Tibial artery (tissue), 4 donors: ENCODE data around the gene PLK4.

ENCODE experiments used
- DNase-seq, 2 donors: peaks; one replicate each; pipeline ENCODE4 v3.0.0-alpha.2; 2019
- H3K27ac ChIP-seq, 2 donors: fragments of 200-600 bp; sonication (generic) in 1 of 2; 1 replicate in 1 of 2; 2 replicates in 1 of 2; pipeline ENCODE4 v1.5.1; 2018 to 2019; ENCODE audit warnings: mild to moderate bottlenecking in 1 of 2
- H3K27me3 ChIP-seq, 2 donors: fragments of 200-600 bp; sonication (generic) in 1 of 2; one replicate each; pipeline versions ENCODE4 v1.5.1 to v1.6.0; 2016 to 2019
- H3K36me3 ChIP-seq, 3 donors: fragments of 200-600 bp; sonication (generic) in 2 of 3; one replicate each; pipeline ENCODE4 v1.5.1; 2016 to 2019; ENCODE audit warnings: mild to moderate bottlenecking in 2 of 3
- H3K4me1 ChIP-seq, 4 donors: fragments of 200-600 bp; sonication (generic) in 2 of 4; 1 replicate in 3 of 4; 2 replicates in 1 of 4; pipeline ENCODE4 v1.5.1; 2016 to 2019
- H3K4me3 ChIP-seq, 2 donors: fragments of 200-600 bp; sonication (generic) in 1 of 2; 1 replicate in 1 of 2; 2 replicates in 1 of 2; pipeline ENCODE4 v1.5.1; 2018 to 2019; ENCODE audit warnings: mild to moderate bottlenecking in 2 of 2
- H3K9me3 ChIP-seq, 3 donors: fragments of 200-600 bp; sonication (generic) in 1 of 3; one replicate each; pipeline ENCODE4 v1.5.1; 2016 to 2019
- CTCF ChIP-seq, 2 experiments: fragments of 200-600 bp in 1 of 2; fragments of 450-650 bp in 1 of 2; IDR thresholded peaks; one replicate each; pipeline ENCODE4 v1.5.1; 2017 to 2019; ENCODE audit warnings: antibody characterized with exemption in 2 of 2, mild to moderate bottlenecking in 1 of 2, moderate library complexity in 1 of 2
- intact Hi-C: fragments of 100-400 bp; cut with DNase I; formaldehyde crosslinking; loops from one replicate; pipeline ENCODE4 v1.15.0; 2023; ENCODE audit warnings: low total_unique reads

The PLK4 gene

GRCh38 chr4:127936974-127937373 is 56.3 kb downstream of the PLK4 start:
- no peak for TF ChIP-seq CTCF (IDR thresholded peaks at IDR 0.05)
- no peak overlapping the region for H3K4me3 ChIP-seq
- peaks cover 9 to 17% (median 13%) of the 10 kb centered on the region in 3 donors for H3K36me3 ChIP-seq
- H3K27me3 ChIP-seq = no peaks in the 10 kb centered on the region
- H3K27ac ChIP-seq = no peak overlapping the region
- DNase-seq = no peak
- intact Hi-C loops = no loop called here
- no peaks in the 10 kb centered on the region for H3K4me1 ChIP-seq
- no peaks in the 10 kb centered on the region for H3K9me3 ChIP-seq
